Glomerular visceral epithelial cell (primary cell): Measurements from ENCODE around the gene CAMTA2.

ENCODE experiments used
- DNase-seq: peaks from one replicate; pipeline ENCODE4 v3.0.0-alpha.2; 2016; ENCODE audit errors: extremely low spot score

Gene CAMTA2

DNA sequence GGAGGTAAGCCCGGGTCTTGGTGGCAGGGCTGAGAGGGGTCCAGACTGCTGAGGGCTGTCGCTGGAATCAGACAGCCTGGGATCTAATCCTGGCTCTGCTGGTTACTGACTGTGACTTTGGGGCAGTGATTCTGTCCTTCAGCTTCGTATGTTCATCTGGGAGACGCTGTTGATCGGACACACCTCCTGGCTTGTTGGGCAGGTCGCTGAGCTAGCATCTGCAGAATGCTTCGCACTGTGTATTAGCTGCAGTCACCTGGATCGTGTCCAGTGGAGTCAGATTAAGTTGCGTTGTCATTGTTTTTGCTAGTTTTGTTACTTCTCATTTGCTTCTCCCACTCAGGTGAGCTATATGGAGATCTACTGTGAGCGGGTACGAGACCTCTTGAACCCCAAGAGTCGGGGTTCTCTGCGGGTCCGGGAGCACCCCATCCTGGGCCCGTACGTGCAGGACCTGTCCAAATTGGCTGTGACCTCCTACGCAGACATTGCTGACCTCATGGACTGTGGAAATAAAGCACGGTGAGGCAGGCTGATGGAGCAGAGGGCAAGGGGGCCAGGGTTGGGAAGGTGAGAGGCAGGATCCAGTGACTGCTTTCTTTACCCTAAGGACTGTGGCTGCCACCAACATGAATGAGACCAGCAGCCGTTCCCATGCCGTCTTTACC, 14.8 kb upstream of the CAMTA2 start:
- DNase-seq = no peak

DNA sequence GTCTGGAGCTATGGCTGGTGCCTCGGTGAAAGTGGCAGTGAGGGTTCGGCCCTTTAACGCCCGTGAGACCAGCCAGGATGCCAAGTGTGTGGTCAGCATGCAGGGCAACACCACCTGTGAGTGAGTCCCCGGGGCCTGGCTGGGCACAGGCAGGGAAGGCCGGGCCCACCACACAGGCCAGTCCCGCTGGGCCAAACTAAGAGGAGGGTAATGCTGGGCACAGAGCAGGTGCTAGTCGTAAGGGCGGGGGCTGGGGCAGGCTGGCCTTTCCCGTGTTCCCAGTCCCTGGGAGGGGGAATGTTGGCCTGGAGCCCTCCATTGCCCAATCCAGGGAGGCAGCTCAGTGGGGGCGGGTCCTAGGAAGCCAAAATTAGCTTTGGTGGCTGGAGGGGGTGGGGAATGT, 12.8 kb upstream of the CAMTA2 start:
- no peak for DNase-seq

DNA sequence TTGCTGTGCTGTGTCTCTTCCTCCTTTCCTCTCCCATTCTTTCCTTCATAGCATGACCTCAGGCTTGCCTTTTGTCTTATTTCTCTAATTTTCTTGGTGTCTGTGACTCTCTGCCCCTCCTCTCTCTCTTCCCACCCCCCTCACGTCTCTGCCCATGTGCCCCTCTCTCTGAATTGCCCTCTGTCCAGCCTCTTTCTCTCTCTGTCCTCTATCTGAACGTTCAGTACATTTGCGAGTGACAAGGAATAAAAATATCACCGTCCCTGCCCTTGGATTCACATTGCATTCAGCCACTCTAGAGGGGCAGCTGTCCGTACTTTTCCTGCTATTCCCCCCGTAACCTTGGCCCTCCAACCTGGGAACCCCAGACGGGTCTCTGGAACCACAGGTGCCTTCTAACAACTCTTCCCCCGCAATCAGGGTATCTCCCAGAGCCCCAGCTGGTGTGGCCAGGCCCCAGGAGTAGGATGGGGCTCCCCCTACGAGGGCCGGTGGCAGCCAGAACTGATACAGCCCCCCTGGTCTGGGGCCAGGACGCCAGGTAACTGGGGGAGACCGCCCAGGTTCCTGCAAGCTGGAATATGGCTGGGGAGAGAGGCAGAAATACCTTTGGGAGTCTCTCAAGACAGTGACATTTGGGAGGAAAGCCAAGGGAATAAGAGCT, 12.1 kb upstream of the CAMTA2 start:
- DNase-seq = no peak

DNA sequence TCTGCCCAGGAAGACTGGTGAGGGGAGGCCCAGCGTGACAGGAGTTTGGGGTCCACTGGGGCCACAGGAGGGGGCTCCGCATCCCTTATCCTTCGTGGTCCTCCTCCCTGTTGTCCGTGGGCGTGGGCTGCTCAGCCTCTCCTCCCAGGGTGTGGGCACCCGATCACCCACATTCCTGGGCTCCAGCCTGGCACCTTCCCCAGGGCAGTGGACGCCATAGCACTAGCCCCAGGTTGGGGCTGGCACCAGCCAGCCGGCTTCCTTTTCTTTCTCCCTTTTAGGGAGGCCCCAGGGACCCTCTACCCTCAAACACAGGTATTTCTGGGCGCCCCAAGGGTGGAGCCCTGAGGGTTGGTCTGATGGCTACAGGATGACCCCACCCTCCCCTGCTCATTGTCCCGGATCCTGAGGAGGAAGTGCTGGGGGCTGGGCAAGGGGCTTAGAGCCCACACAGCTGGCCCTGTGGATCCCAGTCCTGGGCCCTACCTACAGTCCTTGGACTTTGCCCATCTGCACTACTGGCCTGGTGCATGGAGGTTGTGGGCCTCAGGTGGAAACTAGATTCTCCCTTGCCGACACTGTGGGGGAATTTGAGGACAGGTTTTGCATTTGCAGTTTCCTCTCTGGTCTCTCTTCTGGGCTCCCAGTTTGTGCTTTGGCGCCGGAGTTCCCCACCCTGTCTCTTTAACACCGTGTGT, 11.4 kb upstream of the CAMTA2 start:
- DNase-seq = no peak

DNA sequence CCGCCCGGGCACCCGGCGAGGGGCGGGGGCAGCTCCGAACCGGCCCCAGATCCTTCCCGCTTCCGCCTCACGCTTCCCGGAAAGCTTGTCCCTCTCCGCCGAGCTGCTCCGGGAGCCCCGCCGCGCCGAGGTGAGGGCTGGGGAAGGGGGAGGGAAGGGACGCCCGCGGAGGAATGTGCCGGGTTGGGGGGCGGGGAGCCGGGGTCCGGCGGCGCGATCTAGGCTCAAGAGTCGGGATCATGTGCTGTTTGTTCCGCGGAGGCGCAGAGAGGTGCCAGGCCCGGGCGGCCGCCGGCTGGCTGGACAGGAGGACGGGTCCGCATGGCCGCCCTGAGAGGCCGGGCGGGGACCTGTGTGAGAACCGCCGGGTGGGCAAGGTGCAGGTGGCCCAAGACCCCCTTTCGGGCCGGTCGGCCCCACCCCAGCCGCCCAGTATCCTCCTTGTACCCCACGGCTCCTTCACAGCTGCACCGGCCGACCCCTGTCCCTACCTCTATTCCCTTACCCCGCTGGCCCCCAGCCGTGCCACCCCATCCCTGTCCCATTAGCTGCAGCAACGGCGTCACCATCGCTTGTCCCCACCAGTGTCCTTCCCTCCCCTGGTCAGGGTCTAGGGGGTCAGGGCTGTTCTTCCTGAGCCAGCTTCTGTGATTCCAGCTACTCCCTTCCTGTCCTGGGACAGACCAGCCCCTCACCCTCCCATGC, 10.7 kb upstream of the CAMTA2 start:
- no peak for DNase-seq

DNA sequence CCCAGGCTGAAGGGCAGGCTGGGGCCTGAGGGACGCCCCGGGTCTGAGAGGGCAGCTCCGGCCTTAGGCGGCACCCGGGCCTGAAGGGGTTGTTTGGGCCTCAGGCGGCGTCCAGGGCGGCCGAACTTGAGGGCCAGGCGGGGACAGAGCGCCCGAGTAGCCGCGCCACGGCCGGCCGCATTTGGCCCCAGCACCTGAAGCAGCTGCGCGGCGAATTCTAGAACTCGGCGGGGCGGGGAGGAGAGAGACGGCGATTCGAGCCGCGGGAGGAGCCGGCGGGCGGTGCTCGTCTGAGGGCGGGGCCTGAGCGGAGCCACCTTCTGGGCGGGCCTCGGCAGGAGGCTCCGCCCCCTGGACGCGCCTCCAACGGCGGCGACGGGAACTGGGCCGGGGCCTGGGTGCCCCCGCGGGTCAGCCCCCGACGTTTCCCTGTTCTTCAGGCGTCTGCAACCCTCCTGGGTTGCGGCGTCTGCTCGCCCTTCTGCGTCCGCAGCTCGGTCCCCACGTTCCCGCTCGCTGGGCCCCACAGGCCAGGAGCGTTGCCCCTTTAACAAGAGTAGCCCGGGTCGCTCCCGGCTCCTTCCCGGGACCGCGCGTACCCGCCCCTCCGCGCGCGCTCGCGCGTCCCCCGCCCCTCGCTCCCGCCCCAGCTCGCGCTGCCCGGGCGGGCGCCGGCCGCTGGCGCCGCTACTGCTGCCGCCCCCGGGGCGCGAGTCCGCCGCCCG, 10.0 kb upstream of the CAMTA2 start, which contains the start of the genes INCA1 and KIF1C:
Gene INCA1, minus strand, starts transcription at position 221 of the 725 bp plus-strand sequence. CDS start 3,085 bp downstream, outside the sequence.
Gene KIF1C, plus strand, starts transcription at position 649 of the 725 bp plus-strand sequence. CDS start 2,297 bp downstream, outside the sequence.
- peak; percentile 94 for DNase-seq

DNA sequence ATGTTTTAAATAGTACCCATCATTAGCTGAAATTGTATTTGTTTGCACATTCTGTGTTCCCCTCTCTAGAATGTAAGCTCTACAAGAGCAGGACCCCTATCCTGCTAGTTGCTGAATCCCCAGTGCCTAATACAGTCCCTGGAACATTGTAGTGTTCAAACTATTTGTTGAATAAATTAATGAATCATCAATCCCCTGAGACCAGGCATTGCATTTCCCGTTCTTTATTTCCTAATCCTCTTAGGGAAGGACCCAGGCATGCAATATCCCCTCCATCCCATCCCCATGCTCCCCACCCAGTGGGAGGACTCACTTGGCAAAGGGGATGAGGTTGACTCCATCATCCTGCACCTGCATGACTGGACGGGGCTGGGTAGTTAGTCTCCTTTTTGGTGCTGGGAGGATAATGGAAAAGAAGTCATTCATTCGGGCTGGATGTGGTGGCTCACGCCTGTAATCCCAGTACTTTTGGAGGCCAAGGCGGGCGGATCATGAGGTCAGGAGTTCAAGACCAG, 6.7 kb upstream of the CAMTA2 start:
- DNase-seq = no peak

DNA sequence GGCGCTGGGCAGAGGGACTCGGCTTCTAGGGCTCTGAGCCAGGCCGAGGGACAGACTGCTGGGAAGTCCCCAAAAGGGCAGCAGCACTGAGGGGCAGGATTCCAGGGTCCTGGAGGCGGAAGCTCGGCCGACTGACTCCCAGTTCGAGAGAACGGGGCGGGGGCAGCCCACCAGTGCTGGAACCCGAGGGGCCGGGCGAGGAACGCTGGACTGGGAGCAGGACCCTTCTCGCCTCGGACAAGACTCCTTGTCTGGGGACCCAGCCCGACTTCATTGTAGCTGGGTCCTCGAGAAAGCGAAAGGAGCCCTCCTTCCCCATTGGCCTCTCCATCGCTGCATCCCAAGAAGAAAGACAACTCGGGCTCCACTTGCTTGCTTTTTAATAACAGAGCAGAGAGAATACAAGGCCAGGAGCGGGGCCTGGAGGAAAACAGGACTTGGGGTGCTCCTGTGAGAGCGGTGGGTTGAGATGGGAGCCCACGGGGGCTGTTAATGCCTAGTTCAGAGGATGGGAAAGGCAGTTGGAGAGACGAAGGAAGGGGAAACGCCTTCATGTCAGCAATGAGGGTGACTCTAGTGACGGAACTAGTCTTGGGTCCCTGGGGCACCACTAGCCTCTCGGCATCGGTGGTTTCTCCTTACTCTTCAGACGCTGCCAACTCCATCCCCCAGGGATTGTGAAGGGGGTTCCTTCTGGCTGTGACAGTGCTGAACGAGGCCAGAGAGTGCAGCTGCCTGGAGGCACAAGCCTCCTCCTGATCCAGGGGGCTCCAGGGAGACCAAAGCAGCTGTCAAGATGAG, 492 bp upstream of the CAMTA2 start:
- DNase-seq = no peak

DNA sequence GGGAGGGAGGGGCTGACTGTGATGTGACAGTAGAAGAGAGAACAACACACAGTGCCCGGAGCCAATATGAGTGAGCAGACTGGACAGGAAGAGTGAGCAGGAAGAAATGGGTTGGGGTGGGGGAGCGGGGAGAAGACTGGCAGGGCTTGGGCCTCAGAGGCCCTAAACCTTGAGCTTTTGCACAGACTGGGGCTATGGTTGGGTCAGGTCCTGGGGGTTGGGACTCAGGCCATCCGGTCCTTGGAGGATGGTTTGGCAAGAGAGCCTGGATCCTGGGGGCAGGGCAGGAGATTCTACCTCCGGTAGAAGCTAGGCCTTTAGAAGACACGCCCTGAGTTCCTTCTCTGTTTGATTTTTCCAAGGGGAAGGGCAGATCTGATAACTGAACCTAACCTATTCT, 1.1 kb downstream of the CAMTA2 start:
- no peak for DNase-seq

DNA sequence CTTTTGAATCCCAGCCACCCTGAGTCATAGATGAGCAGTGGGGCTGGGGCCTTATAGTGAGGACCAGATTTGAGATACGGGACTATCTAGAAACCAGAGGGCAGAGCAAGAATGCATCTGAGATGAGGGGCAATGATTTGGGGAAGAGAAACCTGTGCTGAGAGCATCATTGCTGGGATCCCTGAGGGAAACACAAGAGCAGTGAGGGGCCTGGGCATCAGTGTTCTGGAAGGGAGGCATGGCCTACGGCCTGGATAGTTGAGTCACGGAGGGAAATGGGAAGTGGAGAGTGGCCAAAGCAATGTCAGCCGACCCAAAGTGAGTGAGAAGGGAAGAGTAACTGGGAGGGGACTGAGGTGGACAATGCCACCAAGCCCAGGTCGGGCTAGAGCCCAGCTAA, 5.2 kb downstream of the CAMTA2 start:
- no peak for DNase-seq

DNA sequence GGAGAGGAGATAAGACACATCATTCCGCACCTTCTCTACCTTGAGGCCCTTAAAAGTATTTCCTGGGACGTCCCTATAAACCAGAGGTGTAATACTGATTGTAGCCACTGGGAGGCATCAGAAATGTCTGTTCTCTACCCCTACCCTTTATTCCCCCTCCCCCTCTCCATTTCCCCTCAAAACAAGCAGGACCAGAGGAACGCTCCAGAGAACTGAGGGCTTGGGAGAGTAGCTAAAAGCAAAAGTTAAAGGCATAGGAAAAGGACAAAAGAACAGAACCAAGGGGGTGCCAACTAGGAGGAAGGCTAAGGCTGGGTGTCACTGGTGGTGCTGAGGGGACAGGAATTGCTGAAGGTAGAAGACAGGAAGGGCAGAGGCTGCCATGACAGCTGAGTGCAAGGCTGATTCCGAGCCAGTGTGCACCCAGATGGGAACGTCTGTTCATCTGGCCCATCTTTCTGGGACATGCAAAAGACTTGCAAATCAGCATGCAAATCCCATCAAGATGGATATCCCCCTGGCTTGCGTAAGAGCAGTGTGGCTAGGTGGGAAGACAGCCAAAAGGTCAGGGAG, 6.7 kb downstream of the CAMTA2 start:
- DNase-seq = peak; percentile 41

DNA sequence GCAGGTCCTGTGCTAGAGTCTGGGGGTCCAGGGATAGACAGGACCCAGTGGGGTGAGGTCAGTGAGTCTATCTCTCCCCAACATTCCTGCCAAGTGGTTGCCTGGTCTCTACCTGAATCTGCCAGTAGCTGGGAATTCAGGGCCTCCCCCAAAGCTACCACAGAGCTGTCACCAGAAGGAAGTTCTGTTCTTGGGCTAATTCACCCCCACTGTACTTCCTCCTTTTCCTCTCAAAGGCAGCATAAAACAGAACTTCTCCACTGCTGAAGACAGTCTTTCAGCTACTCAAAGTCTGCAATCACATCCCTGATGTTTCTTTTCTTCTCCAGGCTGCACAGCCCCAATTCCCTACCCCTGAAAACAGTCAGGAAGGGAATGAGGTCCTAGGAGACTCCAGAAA, 8.7 kb downstream of the CAMTA2 start:
- no peak for DNase-seq

DNA sequence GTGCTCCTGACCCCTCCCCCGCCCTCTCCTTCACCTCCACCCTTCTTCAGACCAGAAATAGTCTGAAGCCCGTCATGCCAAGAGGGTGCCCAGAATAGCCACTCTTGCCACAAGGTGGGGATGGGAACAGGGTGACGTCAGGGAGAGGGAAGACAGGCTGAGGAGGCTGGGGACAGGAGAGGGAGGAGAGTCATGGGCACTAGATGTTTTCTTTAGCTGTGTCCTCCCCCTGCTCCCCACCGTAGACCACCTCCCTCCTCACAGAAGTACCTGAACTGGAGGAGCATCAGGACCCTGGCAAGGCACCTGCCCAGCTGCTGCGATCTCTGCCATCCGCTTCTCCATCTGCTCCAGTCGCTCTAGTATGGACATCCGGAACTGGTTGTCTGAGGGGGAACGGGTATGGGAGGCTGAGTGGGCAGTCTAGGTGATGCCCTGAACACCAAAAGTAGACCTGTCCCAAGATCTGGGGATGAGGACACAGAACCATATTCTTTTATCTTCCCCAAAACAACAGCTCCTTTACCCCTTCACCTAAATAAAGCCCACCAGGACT, 13.3 kb downstream of the CAMTA2 start:
- DNase-seq = no peak

DNA sequence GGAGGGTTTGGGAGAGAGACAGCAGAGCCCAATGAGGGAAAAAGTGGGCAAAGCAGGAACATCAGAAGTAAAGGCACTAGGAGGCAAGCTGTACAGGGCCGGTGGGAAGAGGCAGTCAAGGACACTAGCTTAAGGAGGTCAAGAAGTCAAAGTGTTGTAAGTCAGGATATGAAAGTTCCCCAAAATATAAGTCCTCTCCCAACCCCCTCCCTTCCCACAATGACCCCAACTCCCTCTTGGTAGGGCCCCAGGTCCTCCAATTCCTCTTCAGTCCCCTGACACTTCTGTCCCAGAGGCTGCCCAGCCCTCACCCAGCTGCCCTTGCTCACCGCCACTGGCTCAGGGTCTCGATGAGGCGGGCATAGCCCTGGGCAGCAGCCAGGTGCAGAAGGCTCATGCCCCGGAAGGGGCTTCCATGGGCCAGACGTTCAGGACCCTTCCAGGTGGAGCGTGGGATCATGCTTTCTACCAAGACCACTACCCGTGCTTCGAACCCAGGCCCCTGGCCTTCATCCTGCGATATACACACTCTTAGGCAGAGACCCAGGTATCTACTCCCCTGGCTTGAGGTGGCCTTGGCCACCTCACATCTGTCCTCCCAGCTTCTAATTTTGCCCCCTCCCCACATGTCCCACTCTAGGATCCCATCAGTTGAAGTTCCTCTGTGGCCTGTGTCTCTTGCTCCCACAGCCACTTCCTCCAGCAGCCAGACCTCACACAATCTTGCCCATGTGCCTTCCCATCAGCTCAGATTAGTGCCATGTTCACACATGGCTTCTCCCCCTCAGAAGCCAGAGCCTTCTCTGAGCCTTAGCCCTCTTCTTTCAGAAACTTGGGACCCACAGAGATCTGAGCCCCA, 14.0 kb downstream of the CAMTA2 start:
- no peak for DNase-seq

DNA sequence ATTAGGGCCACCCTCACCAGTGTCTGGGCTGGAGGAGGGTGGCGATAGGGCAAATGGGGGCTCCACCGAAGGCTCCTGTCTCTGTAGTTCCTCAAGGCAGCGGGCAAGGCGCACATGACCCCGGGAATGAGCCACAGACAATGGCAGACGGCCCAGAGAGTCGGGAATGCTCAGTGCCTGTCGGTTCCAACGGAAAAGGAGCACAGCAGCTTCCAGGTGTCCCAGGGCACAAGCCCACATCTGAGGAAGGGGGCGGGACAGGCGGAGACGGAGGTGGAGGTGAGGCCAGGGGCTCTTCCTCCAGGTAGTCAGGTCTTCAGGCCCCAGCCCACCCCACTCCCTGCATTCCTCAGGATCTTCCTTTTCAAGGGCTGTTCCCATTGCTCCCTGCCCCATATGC, 14.7 kb downstream of the CAMTA2 start:
- no peak for DNase-seq

DNA sequence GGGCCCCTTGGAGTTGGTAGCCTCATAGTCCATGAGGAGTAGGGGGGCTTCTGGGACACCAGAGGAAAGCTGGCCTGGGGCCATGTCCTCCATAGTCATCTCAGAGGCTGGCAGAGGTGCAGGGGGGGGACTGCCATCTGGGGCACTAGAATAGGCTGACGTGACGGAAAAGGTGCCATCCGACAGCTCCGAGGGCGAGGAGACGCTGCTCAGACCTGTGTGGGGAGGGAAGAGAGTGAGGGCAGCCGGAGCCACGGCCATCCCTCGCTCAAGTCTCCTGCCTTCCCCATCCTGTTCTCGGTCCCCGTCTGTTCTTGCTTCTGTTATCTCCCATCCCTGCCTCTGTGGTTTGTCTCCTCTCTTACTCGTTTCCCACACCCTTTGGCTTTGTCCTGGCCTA, 15.2 kb downstream of the CAMTA2 start:
- DNase-seq = no peak

DNA sequence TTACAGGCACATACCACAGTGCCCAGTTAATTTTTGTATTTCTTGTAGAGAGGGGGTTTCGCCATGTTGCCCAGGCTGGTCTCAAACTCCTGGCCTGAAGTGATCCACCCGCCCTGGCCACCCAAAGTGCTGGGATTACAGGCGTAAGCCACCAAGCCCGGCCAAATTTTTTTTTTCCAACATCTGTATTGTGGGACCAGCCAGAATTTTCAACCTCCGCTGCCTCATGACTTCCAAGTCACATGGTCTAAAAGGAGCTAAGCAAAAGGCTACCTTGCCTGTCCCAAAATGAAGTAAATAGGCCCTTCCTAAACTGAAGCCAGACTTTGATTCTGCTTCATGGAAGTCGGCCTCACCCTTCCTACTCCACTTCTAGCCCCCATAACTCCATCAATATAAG, 15.6 kb downstream of the CAMTA2 start:
- DNase-seq = no peak

DNA sequence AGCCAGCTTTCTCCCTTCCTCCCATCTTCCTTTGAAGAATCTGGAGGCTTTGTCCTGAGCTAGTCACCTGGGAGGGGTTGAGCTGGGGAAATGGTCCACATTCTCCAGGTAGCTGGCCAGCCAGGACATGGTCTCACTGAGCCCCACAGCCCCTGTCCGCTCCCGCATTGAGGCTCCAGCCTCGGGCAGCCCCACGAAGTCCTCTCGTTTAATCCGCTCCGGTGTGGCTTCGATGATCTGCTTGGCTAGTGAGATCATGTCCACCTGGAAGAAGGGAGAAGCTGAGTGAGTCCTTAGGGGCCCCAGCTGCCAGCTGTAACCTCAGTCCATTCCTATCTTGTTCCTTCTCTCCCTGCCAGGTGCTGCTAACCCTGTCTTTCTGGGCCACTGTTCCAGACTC, 17.2 kb downstream of the CAMTA2 start:
- no peak for DNase-seq
